Stimulated activated CD4-positive, alpha-beta T cell treated with anti-CD3 and anti-CD28 coated beads, Interleukin-12 subunit alpha, Interleukin-12 subunit beta, amount 100 ng/mL, for 24 hours (primary cell): Measurements from ENCODE around the gene ARL14.

Experiments
- DNase-seq, 2 experiments: peaks; one replicate each; pipeline ENCODE4 v3.0.0-alpha.2; 2020; ENCODE audit warnings: low read depth in 2 of 2

ARL14 gene

GRCh38 chr3:160676547-160677303, at the start of gene ARL14:
TSS of gene ARL14 (plus strand) at chr3:160677160. CDS start at chr3:160677347, 187 bp downstream.
- no peak for DNase-seq

DNA sequence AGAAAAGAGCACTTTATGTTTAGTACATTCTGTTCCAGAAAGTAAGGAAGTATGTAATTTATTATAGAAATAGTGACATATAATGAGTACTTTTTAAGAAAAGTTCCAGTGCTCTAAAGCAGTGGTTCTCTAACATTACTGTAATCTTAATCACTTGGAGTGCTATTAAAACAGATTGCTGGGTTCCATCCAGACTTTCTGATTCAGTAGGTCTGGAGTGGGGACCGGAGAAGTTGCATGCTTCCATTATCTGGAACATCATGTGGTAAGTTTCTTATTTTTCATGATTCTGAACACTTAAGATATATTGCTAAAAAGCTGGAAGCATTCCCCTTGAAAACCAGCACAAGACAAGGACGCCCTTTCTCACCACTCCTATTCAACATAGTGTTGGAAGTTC, 47.5 kb upstream of the ARL14 start:
- no peak for DNase-seq

DNA sequence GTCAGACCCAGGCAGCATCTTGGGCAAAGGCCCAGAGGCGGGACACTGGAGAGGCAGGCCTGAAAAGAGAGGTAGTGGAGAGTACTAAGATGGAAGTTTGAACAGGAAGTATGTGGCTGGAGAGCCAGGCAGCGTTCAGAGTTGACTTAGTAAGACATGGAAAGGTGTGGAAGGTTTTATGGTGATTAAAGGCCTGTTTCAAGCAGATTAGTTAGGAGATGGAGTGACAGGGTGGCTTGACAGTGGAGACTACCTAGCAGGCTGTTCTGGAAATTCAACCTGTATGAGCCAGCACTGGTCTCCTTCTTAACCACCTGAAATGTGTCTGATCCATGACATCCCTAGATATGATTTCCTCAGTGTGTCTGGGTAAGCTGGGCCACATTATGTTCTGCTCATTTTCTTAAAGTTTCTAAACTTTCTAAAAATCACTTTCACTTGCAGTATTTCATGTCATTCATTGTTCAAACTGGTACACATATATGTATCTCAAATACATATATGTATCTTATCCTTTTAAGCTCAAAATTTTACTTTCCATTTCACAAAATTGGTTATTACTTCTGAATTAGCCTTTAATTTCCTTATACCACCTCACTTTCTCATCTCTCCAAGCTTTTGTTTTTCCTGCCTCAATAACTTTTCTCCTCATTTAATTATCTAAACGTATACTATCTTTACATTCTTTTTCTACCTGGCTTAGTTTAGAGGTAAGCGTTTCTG, 43.4 kb upstream of the ARL14 start:
- DNase-seq, result no peak

DNA sequence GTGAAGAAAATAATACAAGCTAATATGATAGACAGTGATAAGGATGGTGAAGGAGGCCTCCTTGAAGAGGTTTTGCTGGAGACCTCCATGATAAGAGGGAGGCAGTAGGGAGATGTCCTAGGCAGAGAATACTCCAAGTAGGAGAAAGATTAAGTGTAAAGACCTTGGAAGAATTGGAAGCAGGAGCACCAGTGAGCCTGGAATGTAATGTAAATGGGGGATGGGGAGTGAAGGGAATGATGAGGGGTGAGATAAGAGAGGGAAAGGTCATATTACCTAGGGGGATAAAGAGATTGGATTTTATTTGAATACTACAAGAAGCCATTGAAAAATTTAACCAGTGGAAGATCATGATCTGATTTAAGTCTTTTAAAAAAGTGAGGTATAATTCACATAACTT, 41.7 kb upstream of the ARL14 start:
- DNase-seq, result no peak

GRCh38 chr3:160637086-160637485, 39.9 kb upstream of the ARL14 start:
- DNase-seq, result no peak

DNA sequence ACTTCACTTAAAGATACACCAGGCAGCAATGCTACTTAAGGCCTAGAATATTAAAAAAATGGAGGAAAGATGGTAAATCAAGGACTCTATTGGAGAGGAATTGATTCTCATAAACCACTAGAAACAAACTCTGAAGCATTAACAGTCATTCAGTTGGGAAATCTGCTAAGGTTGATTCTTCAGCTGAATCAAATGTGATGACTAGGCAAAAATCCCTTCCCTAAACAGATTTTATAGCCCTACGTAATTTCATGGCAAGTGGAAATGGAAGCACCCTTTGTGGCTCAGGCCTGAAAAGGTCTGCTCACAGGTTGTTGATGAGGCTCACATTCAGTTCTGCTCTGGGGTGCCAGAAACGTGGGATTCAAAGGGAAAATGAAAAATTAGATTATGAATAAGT, 38.8 kb upstream of the ARL14 start:
- no peak for DNase-seq

DNA sequence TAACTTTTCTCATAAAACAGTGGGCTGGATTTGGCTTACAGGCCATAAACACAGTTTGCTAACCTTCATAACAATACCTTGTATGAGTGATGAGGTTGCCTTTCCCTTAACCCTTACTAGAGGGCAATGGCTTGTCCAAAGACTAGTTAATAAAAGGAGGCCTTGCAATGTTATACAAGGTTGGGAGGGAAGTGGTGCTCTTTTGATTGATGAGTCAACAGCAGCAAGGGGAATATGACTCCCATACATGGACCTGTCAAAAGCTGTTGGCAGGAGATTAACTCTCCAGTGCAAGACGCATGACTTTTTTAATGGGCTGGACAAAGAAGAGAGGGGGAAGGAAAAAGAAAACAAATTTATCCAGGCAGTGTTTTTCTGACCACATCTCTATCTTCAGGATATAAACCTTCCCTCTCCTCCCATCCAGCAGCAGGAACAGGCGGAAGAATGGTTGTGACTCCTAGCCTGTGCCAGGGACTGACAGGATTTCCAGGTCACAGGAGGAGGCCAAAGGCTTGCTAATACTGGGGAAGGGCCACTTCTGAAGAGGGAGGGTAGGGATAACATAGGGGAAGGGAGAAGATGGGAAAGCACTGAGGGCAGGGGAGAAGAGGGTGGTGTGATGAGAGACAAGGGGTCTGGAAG, 35.2 kb upstream of the ARL14 start:
- no peak for DNase-seq

- no peak for DNase-seq
Measured at GRCh38 chr3:160643994-160644393, 33.0 kb upstream of the ARL14 start.

DNA sequence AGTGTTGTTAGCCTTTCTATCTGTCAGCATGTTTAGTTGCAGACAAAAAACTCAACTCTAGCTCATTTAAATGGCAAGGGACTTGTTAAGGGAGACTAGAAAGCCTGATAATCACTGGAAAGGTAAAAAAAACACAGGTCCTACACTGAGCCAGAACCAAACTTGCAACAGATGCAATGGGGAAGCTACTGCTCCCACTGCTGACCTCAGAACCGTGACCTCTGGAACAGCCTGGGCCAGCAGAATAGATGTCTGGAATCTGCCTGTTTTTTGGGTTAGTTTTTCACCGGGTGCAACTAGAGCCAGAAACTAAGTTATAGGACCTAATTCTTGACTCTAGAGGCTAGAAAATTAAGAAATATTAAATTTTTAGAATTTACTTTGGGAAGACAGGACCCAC, 32.5 kb upstream of the ARL14 start:
- no peak for DNase-seq

- no peak for DNase-seq
Measured at GRCh38 chr3:160648701-160649100, 28.3 kb upstream of the ARL14 start.

DNA sequence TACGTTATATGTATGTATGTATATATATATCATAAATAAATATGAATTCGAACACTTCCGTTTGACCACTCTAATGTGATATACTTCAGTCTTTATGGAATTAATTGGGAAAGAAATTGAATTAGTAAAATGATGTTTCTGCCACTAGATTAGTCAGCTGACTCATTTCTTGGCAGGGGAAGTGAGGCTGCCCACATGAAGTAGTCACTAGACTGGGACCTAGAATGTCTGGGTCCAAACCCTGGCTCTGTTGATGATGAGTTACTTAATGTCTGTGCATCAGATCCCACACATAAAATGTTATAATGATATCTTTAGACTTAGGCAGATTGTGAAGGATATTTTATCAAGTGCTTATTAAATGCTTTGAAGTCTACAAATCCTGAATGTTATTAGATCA, 27.4 kb upstream of the ARL14 start:
- no peak for DNase-seq

- no peak for DNase-seq
Measured at GRCh38 chr3:160653512-160653911, 23.4 kb upstream of the ARL14 start.

- no peak for DNase-seq
Measured at GRCh38 chr3:160660902-160661301, 16.1 kb upstream of the ARL14 start.

DNA sequence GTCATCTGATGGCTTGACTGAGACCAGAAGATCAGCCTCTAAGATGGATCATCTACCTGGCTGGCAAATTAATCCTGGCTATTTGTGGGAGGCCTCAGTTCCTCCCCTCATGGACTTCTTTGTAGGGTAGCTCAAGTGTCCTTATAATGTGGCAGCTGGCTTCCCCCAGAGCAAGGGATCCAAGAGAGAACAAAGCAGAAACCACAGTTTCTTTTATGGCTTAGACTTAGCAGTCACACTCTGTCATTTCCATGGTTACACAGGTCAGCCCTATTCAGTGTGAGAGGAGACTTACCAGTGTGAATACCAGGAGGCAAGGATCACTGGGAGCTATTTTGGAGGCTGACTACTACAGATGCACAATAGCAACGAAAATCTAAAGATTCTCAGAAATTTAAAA, 15.3 kb upstream of the ARL14 start:
- no peak for DNase-seq

GRCh38 chr3:160665231-160665630, 11.7 kb upstream of the ARL14 start:
- no peak for DNase-seq

GRCh38 chr3:160665784-160666526, 11.0 kb upstream of the ARL14 start:
- no peak for DNase-seq

DNA sequence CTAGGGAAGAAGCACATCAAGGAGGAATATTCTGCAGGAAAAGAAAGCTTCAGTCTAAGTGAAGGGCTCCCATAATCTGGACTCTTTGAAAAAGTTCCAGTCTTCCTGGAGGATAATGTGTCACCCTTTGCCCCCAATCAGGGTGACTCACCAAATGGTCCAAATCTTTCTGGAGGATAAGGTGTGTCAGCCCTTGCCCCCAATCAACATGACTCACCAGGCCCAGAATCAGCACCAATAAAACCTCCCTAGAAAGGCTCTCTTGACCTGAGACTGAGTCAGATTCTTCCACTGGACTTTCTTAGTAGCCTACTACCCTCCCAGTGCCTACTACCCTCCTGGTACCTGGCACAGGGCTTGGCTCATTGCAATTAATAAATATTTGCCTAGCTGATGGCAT, 9.5 kb upstream of the ARL14 start:
- DNase-seq, result no peak

DNA sequence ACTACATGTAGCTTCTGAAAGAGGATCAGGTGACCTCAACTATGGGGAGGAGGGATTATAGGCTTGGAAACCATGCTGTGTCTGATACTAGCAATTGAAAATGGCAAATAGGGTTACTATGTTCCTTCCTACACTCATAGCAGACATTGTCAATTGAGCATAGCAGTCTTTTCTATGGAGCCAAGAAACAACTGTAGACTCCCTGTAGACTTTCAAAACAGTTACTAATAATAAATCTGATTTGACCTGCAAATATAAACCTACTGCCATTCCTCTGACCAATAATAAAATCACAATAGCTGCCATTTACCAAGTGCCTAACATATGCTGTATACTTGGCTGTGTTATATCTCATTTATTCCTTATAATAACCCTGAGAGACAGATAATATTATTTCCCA, 8.5 kb upstream of the ARL14 start:
- no peak for DNase-seq

DNA sequence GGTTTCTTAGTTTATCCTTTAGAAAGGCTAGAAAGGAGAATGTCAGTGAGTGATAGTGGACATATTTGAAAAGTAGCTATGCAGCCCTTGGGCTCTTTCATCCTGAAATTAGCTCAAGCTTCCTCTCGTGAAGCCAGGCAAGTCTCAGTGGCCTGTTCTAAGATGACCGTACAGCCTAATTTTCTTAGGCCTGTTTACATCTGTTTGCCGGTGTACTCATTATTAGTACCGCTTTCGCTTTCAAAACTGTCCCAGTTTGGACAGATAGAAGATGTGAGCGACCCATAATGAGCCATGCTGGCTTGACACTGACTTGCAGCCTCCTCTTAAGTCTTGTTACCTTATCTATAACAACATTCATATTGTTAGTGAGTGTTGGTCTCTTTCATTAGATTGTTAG, 5.7 kb upstream of the ARL14 start:
- DNase-seq, result no peak

GRCh38 chr3:160671995-160672394, 5.0 kb upstream of the ARL14 start:
- no peak for DNase-seq

DNA sequence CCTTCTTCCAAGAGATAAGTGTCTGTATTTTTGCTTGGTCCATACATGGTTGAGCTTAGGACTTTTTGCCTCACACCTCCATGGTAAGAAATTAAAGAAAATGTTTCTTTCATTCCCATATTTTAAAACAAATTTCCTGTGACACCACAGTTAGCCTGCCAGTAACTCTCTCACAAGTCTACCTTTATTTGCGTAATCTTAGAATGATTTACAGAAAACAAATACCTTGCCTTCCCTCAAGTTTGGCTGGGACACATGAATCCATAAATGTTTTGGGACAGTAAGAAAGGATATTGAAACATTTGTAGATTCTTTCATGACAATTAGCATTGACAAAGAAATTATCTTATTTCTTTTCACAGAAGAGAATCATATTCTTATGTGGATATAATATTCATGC, 3.8 kb upstream of the ARL14 start:
- DNase-seq, result no peak

DNA sequence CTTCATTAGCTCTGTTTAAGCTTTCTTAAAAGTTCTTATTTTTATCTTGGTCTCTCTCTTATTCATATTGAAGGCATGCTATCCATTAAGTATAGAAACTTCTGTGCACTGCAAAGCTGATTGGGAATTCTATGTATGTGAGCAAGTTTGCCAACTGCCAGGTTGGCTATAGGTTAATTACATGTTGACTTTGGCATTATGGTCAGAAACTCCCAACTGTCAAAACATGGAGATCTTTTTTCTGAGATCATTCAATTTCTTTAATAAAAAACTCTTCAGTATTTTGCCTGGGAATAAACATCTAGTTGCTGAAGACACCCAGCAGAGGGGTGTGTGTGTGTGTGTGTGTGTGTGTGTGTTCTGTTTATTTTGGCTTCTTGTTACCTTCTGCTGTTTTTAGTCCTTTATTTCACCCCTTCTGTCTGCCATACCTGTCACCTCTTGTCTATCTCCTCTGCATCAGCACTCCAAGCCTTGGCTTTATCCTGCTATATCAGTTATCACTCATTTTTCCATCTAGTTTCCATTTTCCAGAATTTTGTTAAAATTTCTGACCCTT, 1.3 kb upstream of the ARL14 start:
- DNase-seq, result no peak
